ENCODE measurements around the gene PMPCB.

PMPCB gene

GRCh38 chr7:103314852-103315251, 17.6 kb downstream of the PMPCB start:
- no peak for DNase-seq (ENCODE audit: low spot score)
- in situ Hi-C loops (cut with MboI; ENCODE audit: low pct_unique_long_range_greater_than_20kb, low sequenced_read_pairs, unreplicated experiment) = no loop called here

GRCh38 chr7:103316380-103316941, 19.2 kb downstream of the PMPCB start:
- in situ Hi-C loops (cut with MboI; ENCODE audit: low pct_unique_long_range_greater_than_20kb, low sequenced_read_pairs, unreplicated experiment) = no loop called here
- no peak for DNase-seq (ENCODE audit: low spot score)
- TF ChIP-seq CTCF (IDR thresholded peaks at IDR 0.05; ENCODE audit: extremely low read depth, insufficient read depth, missing control alignments) = no peak

More at GRCh38 chr7:103314852-103315251, 17.6 kb downstream of the PMPCB start:
- no peak for TF ChIP-seq CTCF (IDR thresholded peaks at IDR 0.05; ENCODE audit: extremely low read depth, insufficient read depth, missing control alignments)

- no peak for DNase-seq (ENCODE audit: low spot score)
- TF ChIP-seq CTCF (IDR thresholded peaks at IDR 0.05; ENCODE audit: extremely low read depth, insufficient read depth, missing control alignments) = no peak
- in situ Hi-C loops (cut with MboI; ENCODE audit: low pct_unique_long_range_greater_than_20kb, low sequenced_read_pairs, unreplicated experiment) = no loop called here
These were observed 19.8 kb downstream of the PMPCB start for GRCh38 chr7:103317009-103317408.

- DNase-seq (ENCODE audit: low spot score) = no peak
- TF ChIP-seq CTCF (IDR thresholded peaks at IDR 0.05; ENCODE audit: extremely low read depth, insufficient read depth, missing control alignments) = no peak
- in situ Hi-C loops (cut with MboI; ENCODE audit: low pct_unique_long_range_greater_than_20kb, low sequenced_read_pairs, unreplicated experiment) = no loop called here
These were observed 28.5 kb downstream of the PMPCB start for GRCh38 chr7:103325744-103326143.

GRCh38 chr7:103336761-103337160, 39.5 kb downstream of the PMPCB start:
- DNase-seq (ENCODE audit: low spot score) = no peak
- in situ Hi-C loops (cut with MboI; ENCODE audit: low pct_unique_long_range_greater_than_20kb, low sequenced_read_pairs, unreplicated experiment) = no loop called here

GRCh38 chr7:103338864-103339263, 41.6 kb downstream of the PMPCB start:
- in situ Hi-C loops (cut with MboI; ENCODE audit: low pct_unique_long_range_greater_than_20kb, low sequenced_read_pairs, unreplicated experiment) = no loop called here
- TF ChIP-seq CTCF (IDR thresholded peaks at IDR 0.05; ENCODE audit: extremely low read depth, insufficient read depth, missing control alignments) = no peak
- DNase-seq (ENCODE audit: low spot score) = no peak

More at GRCh38 chr7:103336761-103337160, 39.5 kb downstream of the PMPCB start:
- TF ChIP-seq CTCF (IDR thresholded peaks at IDR 0.05; ENCODE audit: extremely low read depth, insufficient read depth, missing control alignments) = no peak
